GM19438 (cell line): ENCODE measurements around the gene LPAR1.
"Not testable (repeated sequence)": the region's sequence is repeated elsewhere in the genome, so short reads cannot be mapped to it uniquely, and the experiment has no call there.

ENCODE experiments used
- ATAC-seq: cut with Tn5 transposase; IDR thresholded peaks from one replicate; pipeline ENCODE4 v1.9.1; 2021; ENCODE audit warnings: low read depth; ENCODE audit not compliant: unreplicated experiment

The LPAR1 gene

GRCh38 chr9:110835404-110835803 is 202.9 kb downstream of the LPAR1 start:
- ATAC-seq, result no peak

GRCh38 chr9:110832926-110833325 is 205.3 kb downstream of the LPAR1 start:
- no peak for ATAC-seq

- no peak for ATAC-seq
Observed at GRCh38 chr9:110830495-110830894, 207.8 kb downstream of the LPAR1 start.

- no peak for ATAC-seq
Observed at GRCh38 chr9:110828264-110828663, 210.0 kb downstream of the LPAR1 start.

GRCh38 chr9:110826400-110826799 is 211.9 kb downstream of the LPAR1 start:
- ATAC-seq, result not testable (repeated sequence)

- ATAC-seq, result no peak
Observed at GRCh38 chr9:110825950-110826349, 212.3 kb downstream of the LPAR1 start.

- ATAC-seq, result not testable (repeated sequence)
Observed at GRCh38 chr9:110825129-110825528, 213.1 kb downstream of the LPAR1 start.
